ENCODE results near the gene BCL11A.
"Not testable (repeated sequence)": the region's sequence is repeated elsewhere in the genome, so short reads cannot be mapped to it uniquely, and the experiment has no call there.

The BCL11A gene

GRCh38 chr2:60438131-60438530, 115.3 kb downstream of the BCL11A start:
- Mint-ChIP-seq H3K27me3 (peaks cover 3% of the 10 kb centered on the region), H3K36me3 (ENCODE audit: low read depth) (no peaks in the 10 kb centered on the region), H3K4me1 (ENCODE audit: low read depth) (no peaks in the 10 kb centered on the region), H3K27ac (no peak overlapping the region), H3K4me3 (no peak overlapping the region), H3K9me3 (no peaks in the 10 kb centered on the region)
- no peak for DNase-seq

GRCh38 chr2:60437080-60437696, 116.3 kb downstream of the BCL11A start:
- H3K9me3 Mint-ChIP-seq, result no peaks in the 10 kb centered on the region
- H3K4me3 Mint-ChIP-seq, result no peak overlapping the region
- H3K4me1 Mint-ChIP-seq (ENCODE audit: low read depth), result no peaks in the 10 kb centered on the region
- no peak for DNase-seq
- H3K36me3 Mint-ChIP-seq (ENCODE audit: low read depth), result no peaks in the 10 kb centered on the region
- no peak overlapping the region for H3K27ac Mint-ChIP-seq
- H3K27me3 Mint-ChIP-seq, result peaks cover 3% of the 10 kb centered on the region

- Mint-ChIP-seq H3K27ac (no peak overlapping the region), H3K9me3 (no peaks in the 10 kb centered on the region), H3K36me3 (ENCODE audit: low read depth) (no peaks in the 10 kb centered on the region), H3K27me3 (peaks cover 3% of the 10 kb centered on the region), H3K4me3 (no peak overlapping the region), H3K4me1 (ENCODE audit: low read depth) (no peaks in the 10 kb centered on the region)
- DNase-seq, result no peak
Observed at GRCh38 chr2:60433018-60433596, 120.3 kb downstream of the BCL11A start.

GRCh38 chr2:60432035-60432601, 121.3 kb downstream of the BCL11A start:
- DNase-seq, result no peak
- no peaks in the 10 kb centered on the region for H3K9me3 Mint-ChIP-seq
- H3K4me3 Mint-ChIP-seq, result no peak overlapping the region
- H3K36me3 Mint-ChIP-seq (ENCODE audit: low read depth), result no peaks in the 10 kb centered on the region
- H3K27ac Mint-ChIP-seq, result no peak overlapping the region
- no peaks in the 10 kb centered on the region for H3K4me1 Mint-ChIP-seq (ENCODE audit: low read depth)
- H3K27me3 Mint-ChIP-seq, result no peaks in the 10 kb centered on the region

GRCh38 chr2:60429681-60430080, 123.8 kb downstream of the BCL11A start:
- Mint-ChIP-seq H3K36me3 (ENCODE audit: low read depth) (no peaks in the 10 kb centered on the region), H3K9me3 (no peaks in the 10 kb centered on the region), H3K4me1 (ENCODE audit: low read depth) (no peaks in the 10 kb centered on the region), H3K27ac (no peak overlapping the region), H3K27me3 (no peaks in the 10 kb centered on the region), H3K4me3 (no peak overlapping the region)
- DNase-seq, result no peak

GRCh38 chr2:60426880-60427279, 126.6 kb downstream of the BCL11A start:
- no peaks in the 10 kb centered on the region for H3K4me1 Mint-ChIP-seq (ENCODE audit: low read depth)
- H3K4me3 Mint-ChIP-seq, result no peak overlapping the region
- H3K9me3 Mint-ChIP-seq, result no peaks in the 10 kb centered on the region
- H3K27ac Mint-ChIP-seq, result no peak overlapping the region
- H3K27me3 Mint-ChIP-seq, result no peaks in the 10 kb centered on the region
- no peaks in the 10 kb centered on the region for H3K36me3 Mint-ChIP-seq (ENCODE audit: low read depth)
- DNase-seq, result no peak

- DNase-seq, result no peak
- no peaks in the 10 kb centered on the region for H3K36me3 Mint-ChIP-seq (ENCODE audit: low read depth)
- no peak overlapping the region for H3K4me3 Mint-ChIP-seq
- no peak overlapping the region for H3K27ac Mint-ChIP-seq
- H3K9me3 Mint-ChIP-seq, result no peaks in the 10 kb centered on the region
- H3K4me1 Mint-ChIP-seq (ENCODE audit: low read depth), result no peaks in the 10 kb centered on the region
- no peaks in the 10 kb centered on the region for H3K27me3 Mint-ChIP-seq
Observed at GRCh38 chr2:60426341-60426740, 127.1 kb downstream of the BCL11A start.

GRCh38 chr2:60424233-60424632, 129.2 kb downstream of the BCL11A start:
- H3K27ac Mint-ChIP-seq, result no peak overlapping the region
- H3K27me3 Mint-ChIP-seq, result no peaks in the 10 kb centered on the region
- H3K4me1 Mint-ChIP-seq (ENCODE audit: low read depth), result no peaks in the 10 kb centered on the region
- no peaks in the 10 kb centered on the region for H3K36me3 Mint-ChIP-seq (ENCODE audit: low read depth)
- DNase-seq, result no peak
- H3K4me3 Mint-ChIP-seq, result no peak overlapping the region
- no peaks in the 10 kb centered on the region for H3K9me3 Mint-ChIP-seq

- H3K36me3 Mint-ChIP-seq (ENCODE audit: low read depth), result no peaks in the 10 kb centered on the region
- H3K4me1 Mint-ChIP-seq (ENCODE audit: low read depth), result no peaks in the 10 kb centered on the region
- DNase-seq, result no peak
- H3K27me3 Mint-ChIP-seq, result no peaks in the 10 kb centered on the region
- no peaks in the 10 kb centered on the region for H3K9me3 Mint-ChIP-seq
- H3K4me3 Mint-ChIP-seq, result no peak overlapping the region
- no peak overlapping the region for H3K27ac Mint-ChIP-seq
Observed at GRCh38 chr2:60423505-60423904, 129.9 kb downstream of the BCL11A start.

- no peaks in the 10 kb centered on the region for H3K9me3 Mint-ChIP-seq
- H3K27me3 Mint-ChIP-seq, result no peaks in the 10 kb centered on the region
- H3K27ac Mint-ChIP-seq, result no peak overlapping the region
- no peaks in the 10 kb centered on the region for H3K4me1 Mint-ChIP-seq (ENCODE audit: low read depth)
- H3K4me3 Mint-ChIP-seq, result no peak overlapping the region
- H3K36me3 Mint-ChIP-seq (ENCODE audit: low read depth), result no peaks in the 10 kb centered on the region
- no peak for DNase-seq
Observed at GRCh38 chr2:60422826-60423483, 130.5 kb downstream of the BCL11A start.

- not testable (repeated sequence) for H3K4me1 Mint-ChIP-seq (ENCODE audit: low read depth); H3K4me3 Mint-ChIP-seq; DNase-seq; H3K27ac Mint-ChIP-seq; H3K27me3 Mint-ChIP-seq; H3K9me3 Mint-ChIP-seq; H3K36me3 Mint-ChIP-seq (ENCODE audit: low read depth)
Observed at GRCh38 chr2:60417210-60417609, 136.2 kb downstream of the BCL11A start.

- H3K4me3 Mint-ChIP-seq, result no peak overlapping the region
- no peaks in the 10 kb centered on the region for H3K9me3 Mint-ChIP-seq
- H3K4me1 Mint-ChIP-seq (ENCODE audit: low read depth), result no peaks in the 10 kb centered on the region
- no peak overlapping the region for H3K27ac Mint-ChIP-seq
- no peaks in the 10 kb centered on the region for H3K27me3 Mint-ChIP-seq
- H3K36me3 Mint-ChIP-seq (ENCODE audit: low read depth), result no peaks in the 10 kb centered on the region
- no peak for DNase-seq
Observed at GRCh38 chr2:60416221-60417008, 137.0 kb downstream of the BCL11A start.

- no peaks in the 10 kb centered on the region for H3K27me3 Mint-ChIP-seq
- no peaks in the 10 kb centered on the region for H3K4me1 Mint-ChIP-seq (ENCODE audit: low read depth)
- no peaks in the 10 kb centered on the region for H3K9me3 Mint-ChIP-seq
- DNase-seq, result no peak
- H3K27ac Mint-ChIP-seq, result no peak overlapping the region
- no peak overlapping the region for H3K4me3 Mint-ChIP-seq
- no peaks in the 10 kb centered on the region for H3K36me3 Mint-ChIP-seq (ENCODE audit: low read depth)
Observed at GRCh38 chr2:60415814-60416213, 137.6 kb downstream of the BCL11A start.

- Mint-ChIP-seq H3K4me1 (ENCODE audit: low read depth) (no peaks in the 10 kb centered on the region), H3K9me3 (no peaks in the 10 kb centered on the region), H3K4me3 (no peak overlapping the region), H3K27ac (no peak overlapping the region), H3K36me3 (ENCODE audit: low read depth) (no peaks in the 10 kb centered on the region), H3K27me3 (no peaks in the 10 kb centered on the region)
- no peak for DNase-seq
Observed at GRCh38 chr2:60414495-60415138, 138.8 kb downstream of the BCL11A start.
